Coronary artery (tissue), 2 donors: Measurements from ENCODE around the gene AP3B1.
"Not testable (repeated sequence)": the region's sequence is repeated elsewhere in the genome, so short reads cannot be mapped to it uniquely, and the experiment has no call there.

Experiments
- DNase-seq: peaks from one replicate; pipeline ENCODE4 v3.0.0-alpha.2; 2017; ENCODE audit warnings: low spot score
- H3K27ac ChIP-seq, 2 donors: fragments of 200-600 bp; sonication (generic); one replicate each; pipeline ENCODE4 v1.5.1; 2016 to 2019
- H3K4me3 ChIP-seq: fragments of 200-600 bp; sonication (generic); 2 replicates; pipeline ENCODE4 v1.5.1; 2016; ENCODE audit warnings: mild to moderate bottlenecking, moderate library complexity
- TF ChIP-seq, protein P1 (sequence below): fragments of 200-600 bp; sonication (generic); IDR thresholded peaks from one replicate; pipeline ENCODE4 v1.5.1; 2019; ENCODE audit warnings: antibody characterized with exemption

AP3B1 gene

DNA sequence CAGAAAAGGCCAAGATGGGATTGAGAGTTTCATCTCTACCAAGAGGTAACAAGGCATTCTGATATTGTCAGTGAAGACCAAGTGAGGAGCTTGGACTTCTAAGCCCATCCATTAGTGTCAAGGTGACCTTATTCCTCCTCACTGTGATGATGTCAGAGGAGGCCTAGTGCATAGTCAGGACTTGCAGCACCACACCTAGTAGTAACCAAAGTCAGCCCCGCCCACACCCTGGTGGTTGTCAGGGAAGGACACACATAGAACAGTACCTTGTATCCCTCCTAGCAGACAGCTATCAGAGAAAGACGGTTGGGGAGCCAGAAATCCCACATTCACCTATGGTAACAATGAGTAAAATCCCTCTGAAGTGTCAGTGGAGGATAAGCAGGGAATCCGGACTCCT is 111.7 kb downstream of the AP3B1 start:
- no peak for DNase-seq
- H3K4me3 ChIP-seq, result no peak overlapping the region
- H3K27ac ChIP-seq, result no peak overlapping the region
- TF ChIP-seq, protein P1, sequence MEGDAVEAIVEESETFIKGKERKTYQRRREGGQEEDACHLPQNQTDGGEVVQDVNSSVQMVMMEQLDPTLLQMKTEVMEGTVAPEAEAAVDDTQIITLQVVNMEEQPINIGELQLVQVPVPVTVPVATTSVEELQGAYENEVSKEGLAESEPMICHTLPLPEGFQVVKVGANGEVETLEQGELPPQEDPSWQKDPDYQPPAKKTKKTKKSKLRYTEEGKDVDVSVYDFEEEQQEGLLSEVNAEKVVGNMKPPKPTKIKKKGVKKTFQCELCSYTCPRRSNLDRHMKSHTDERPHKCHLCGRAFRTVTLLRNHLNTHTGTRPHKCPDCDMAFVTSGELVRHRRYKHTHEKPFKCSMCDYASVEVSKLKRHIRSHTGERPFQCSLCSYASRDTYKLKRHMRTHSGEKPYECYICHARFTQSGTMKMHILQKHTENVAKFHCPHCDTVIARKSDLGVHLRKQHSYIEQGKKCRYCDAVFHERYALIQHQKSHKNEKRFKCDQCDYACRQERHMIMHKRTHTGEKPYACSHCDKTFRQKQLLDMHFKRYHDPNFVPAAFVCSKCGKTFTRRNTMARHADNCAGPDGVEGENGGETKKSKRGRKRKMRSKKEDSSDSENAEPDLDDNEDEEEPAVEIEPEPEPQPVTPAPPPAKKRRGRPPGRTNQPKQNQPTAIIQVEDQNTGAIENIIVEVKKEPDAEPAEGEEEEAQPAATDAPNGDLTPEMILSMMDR, result no peak

DNA sequence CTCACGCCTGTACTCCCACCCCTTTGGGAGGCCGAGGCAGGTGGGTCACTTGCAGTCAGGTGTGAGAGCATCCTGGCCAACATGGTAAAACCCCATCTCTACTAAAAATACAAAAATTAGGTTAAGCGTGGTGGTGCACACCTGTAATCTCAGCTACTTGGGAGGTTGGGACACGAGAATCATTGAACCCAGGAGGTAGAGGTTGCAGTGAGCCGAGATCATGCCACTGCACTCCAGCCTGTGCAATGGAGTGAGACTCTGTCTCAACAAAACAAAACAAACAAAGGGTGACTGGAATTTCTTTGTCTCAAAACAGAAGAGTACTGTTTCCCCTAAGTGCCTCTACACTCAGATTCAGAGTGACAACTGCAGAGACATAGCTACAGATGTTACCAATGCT is 116.1 kb downstream of the AP3B1 start:
- TF ChIP-seq, protein P1, result no peak
- no peak for DNase-seq

DNA sequence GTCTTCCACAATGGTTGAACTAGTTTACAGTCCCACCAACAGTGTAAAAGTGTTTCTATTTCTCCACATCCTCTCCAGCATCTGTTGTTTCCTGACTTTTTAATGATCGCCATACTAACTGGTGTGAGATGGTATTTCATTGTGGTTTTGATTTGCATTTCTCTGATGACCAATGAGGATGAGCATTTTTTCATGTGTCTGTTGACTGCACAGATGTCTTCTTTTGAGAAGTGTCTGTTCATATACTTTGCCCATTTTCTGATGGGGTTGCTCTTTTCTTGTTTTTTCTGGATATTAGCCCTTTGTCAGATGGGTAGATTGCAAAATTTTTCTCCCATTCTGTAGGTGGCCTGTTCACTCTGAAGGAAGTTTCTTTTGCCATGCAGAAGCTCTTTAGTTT is 124.2 kb downstream of the AP3B1 start:
- not testable (repeated sequence) for DNase-seq, H3K4me3 ChIP-seq, H3K27ac ChIP-seq

More for the DNA sequence above, 116.1 kb downstream of the AP3B1 start:
- Histone ChIP-seq H3K4me3 (no peak overlapping the region), H3K27ac (no peak overlapping the region)

DNA sequence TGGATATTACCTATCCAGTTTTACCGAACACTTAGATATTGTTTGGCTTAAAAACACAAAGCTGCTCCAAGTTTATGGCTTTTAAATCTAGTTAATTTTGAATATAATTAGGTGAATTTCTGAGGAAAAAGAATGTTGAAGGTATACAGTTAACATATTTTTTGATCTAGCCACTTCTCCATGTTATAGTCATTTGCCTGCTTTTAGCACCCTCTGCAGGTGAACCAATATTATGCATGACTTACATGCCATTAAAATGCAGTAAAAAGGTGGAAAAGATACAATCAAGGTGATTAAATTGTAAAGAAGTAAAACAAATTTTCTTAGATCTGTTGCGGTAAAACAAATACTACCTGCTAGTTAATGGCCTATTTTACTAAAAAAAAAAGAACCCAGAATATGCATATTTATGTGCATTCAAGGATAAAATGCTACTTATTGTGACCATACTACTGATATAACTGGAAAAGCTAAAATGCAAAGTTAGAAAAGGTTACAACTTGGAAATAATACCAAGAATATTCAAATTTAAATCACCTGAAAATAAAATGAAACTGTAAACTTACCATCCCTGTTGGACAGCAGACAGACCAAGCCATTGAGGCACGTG is 132.1 kb downstream of the AP3B1 start:
- no peak for DNase-seq
- H3K4me3 ChIP-seq, result no peak overlapping the region
- no peak overlapping the region for H3K27ac ChIP-seq
- TF ChIP-seq, protein P1, result no peak

DNA sequence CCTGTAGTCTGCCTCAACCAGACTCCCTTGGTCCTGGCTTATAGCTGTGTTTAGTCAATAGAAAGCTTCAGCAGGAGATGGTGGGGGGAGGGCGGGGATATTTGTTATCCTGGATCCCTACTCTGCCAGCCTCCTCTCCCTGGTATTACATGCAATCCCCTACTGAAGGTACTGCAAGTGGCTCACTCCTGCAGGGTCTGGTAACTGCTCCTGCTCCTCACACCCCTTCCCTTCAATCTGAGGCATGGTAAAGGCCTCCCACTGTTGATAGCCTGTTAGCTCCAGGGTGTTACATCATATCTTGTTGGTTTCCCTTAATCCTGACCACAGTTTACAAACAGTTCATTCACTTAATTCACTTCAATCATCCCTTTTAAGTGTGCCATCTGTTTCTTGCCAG is 137.5 kb downstream of the AP3B1 start:
- no peak for DNase-seq
- TF ChIP-seq, protein P1, result no peak

DNA sequence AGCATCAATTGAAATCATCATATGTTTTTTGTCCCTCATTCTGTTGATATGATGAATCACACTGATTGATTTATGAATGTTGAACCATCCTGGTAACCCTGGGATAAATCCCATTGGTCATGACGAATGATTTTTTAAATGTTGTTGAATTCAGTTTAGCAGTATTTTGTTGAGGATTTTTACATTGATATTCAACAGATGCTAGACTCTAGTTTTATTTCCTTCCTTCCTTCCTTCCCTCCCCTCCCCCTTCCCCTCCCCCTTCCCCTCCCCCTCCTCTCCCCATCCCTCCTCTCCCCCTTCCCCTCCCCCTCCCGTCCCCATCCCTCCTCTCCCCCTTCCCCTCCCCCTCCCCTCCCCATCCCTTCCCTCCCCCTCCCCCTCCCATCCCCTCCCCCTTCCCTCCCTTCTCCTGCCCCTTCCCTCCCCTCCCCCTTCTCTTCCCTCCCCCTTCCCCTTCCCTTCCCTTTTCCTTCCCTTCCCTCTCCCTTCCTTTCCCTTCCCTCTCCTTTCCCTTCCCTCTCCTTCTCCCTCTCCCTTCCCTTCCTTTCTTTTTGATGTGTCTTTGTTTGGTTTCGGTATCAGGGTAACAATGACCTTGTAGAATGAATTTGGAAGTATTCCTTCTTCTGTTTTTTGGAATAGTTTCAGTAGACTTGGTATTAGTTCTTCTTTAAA is 142.8 kb downstream of the AP3B1 start:
- TF ChIP-seq, protein P1, result no peak
- Histone ChIP-seq H3K4me3 (no peak overlapping the region), H3K27ac (no peak overlapping the region)
- DNase-seq, result no peak

More for the DNA sequence above, 137.5 kb downstream of the AP3B1 start:
- no peak overlapping the region for H3K27ac ChIP-seq
- H3K4me3 ChIP-seq, result no peak overlapping the region

DNA sequence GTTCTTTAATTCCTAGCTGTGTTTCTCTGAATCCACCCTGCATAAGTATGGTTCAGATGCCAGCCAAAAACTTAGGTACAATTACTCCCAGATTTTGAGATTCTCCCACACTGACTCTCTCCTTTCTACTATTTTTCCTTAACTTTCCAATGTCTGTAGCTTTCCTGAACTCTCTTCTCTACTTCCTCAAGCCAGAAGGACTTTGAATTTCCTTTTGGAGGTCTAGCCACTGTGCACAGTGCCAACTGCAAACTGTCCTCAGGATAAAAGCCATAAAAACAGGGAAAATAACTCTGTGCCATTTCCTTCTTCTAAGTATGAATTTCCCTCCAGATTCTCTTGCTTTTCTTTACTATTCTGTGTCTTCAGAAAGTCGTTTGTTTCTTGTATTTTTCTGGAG is 157.2 kb downstream of the AP3B1 start:
- TF ChIP-seq, protein P1, result no peak
- no peak for DNase-seq
- Histone ChIP-seq H3K4me3 (no peak overlapping the region), H3K27ac (no peak overlapping the region)
